NCI-H1436 treated with DMSO at 0.1 percent for 48 hours (cell line): ENCODE measurements around the gene CNTN2.

ENCODE experiments used
- DNase-seq: peaks from one replicate; lab custom pipeline; 2025; lab: John Stamatoyannopoulos, UW

CNTN2 gene

DNA sequence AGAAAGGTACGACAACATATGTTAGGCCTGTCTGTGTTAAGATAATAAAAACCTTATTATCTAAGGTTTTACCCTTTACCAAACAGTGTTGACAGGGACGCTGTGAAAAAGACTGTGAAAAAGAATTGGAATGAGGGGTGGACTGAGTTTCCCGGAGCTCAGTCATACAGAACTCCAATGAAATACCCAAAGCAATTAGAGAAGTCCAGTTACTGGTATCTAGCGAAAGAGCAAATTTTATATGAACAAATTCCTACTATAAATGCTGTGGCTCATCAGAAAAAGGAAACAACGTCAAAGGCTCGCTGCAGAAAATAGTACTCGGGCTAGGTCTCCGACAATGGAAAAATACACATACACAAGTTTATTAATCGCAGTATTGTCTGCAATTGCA lies 79.5 kb downstream of the CNTN2 start:
- no peak for DNase-seq

DNA sequence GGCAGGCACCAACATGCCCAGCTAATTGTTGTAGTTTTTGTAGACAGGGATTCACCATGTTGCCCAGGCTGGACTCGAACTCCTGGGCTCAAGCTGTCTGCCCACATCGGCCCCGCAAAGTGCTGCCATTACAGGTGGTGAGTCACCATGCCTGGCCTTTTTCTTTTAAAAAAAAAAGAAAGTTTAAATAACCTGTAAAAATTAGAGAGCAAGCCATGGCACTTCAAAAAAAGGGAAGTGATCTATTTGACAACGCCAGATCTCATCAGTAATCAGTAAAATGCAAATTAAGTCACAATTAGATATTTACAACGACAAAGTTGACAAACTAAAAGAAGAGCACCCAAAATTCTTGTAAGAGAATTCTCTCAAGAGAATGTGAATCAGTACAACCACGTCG lies 81.7 kb downstream of the CNTN2 start:
- no peak for DNase-seq

DNA sequence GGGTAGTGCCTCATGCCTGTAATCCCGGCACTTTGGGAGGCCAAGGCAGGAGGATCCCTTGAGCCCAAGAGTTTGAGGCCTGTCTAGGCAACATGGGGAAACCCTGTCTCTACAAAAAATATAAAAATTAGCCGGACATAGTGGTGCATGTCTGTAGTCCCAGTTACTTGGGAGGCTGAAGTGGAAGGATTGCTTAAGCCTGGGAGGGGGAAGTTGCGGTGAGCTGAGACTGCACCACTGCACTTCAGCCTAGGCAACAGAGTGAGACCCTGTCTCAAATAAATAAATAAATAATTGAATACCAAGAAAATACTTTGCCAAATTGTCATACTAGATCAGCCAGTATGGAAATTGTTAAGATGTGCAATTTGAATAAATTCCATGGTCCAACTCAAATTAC lies 84.6 kb downstream of the CNTN2 start:
- no peak for DNase-seq
